ENCODE data around the gene HDGFL3.

DNA sequence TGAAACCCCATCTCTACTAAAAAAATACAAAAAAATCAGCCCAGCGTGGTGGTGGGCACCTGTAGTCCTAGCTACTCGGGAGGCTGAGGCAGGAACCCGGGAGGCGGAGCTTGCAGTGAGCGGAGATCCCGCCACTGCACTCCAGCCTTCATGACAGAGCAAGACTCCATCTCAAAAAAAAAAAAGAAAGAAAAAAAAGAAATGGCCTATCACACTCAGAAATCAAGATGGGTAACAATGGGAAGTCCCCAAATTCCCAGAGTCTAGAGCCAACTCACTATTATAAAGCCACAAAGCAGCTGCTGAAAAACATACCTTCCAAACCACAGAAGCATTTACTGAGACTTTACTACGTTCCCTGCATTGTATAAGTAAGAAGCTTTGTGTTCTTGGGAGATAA, 7.5 kb downstream of the HDGFL3 start:
- no peak for TF ChIP-seq EZH2 (IDR thresholded peaks at IDR 0.05)
- TF ChIP-seq, protein P1, sequence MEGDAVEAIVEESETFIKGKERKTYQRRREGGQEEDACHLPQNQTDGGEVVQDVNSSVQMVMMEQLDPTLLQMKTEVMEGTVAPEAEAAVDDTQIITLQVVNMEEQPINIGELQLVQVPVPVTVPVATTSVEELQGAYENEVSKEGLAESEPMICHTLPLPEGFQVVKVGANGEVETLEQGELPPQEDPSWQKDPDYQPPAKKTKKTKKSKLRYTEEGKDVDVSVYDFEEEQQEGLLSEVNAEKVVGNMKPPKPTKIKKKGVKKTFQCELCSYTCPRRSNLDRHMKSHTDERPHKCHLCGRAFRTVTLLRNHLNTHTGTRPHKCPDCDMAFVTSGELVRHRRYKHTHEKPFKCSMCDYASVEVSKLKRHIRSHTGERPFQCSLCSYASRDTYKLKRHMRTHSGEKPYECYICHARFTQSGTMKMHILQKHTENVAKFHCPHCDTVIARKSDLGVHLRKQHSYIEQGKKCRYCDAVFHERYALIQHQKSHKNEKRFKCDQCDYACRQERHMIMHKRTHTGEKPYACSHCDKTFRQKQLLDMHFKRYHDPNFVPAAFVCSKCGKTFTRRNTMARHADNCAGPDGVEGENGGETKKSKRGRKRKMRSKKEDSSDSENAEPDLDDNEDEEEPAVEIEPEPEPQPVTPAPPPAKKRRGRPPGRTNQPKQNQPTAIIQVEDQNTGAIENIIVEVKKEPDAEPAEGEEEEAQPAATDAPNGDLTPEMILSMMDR (IDR thresholded peaks at IDR 0.05) = no peak
- no peak for TF ChIP-seq EZH2phosphoT487 (IDR thresholded peaks at IDR 0.05)

Measured in neural progenitor cell (in vitro differentiated cells).